GM12878 (cell line): Measurements from ENCODE around the gene COQ2. TPM values are rescaled to one million over a fixed set of nuclear protein-coding genes. Genes with fewer than 3 reads are reported as not detected.
A peak's percentile ranks its signal among the peaks of the same experiment; 100 is the strongest.

Source experiments
- ATF7 ChIP-seq: fragments of 450-650 bp; IDR thresholded peaks from 2 replicates; pipeline ENCODE4 v1.6.1; 2016; ENCODE audit warnings: low read depth, mild to moderate bottlenecking
- BHLHE40 ChIP-seq, 2 experiments: fragments of 450-650 bp in 1 of 2; IDR thresholded peaks; 2 replicates each; pipeline ENCODE4 v1.6.1; 2011 to 2017; ENCODE audit warnings: low read depth in 2 of 2, borderline replicate concordance in 1 of 2, improper control_type of control experiment in 1 of 2, low read length in 1 of 2, mild to moderate bottlenecking in 1 of 2
- BMI1 ChIP-seq: fragments of 450-650 bp; IDR thresholded peaks from 2 replicates; pipeline ENCODE4 v1.6.1; 2016; ENCODE audit warnings: mild to moderate bottlenecking, moderate library complexity, borderline replicate concordance
- CEBPZ ChIP-seq: fragments of 150-350 bp; IDR thresholded peaks from 2 replicates; pipeline ENCODE4 v1.6.1; 2016; ENCODE audit warnings: low read depth, low read length
- CREM ChIP-seq: IDR thresholded peaks from 2 replicates; pipeline ENCODE4 v1.6.1; 2014; ENCODE audit warnings: antibody characterized with exemption, low read depth
- DPF2 ChIP-seq: fragments of 450-650 bp; IDR thresholded peaks from 2 replicates; pipeline ENCODE4 v1.6.1; 2017; ENCODE audit warnings: mild to moderate bottlenecking
- ESRRA ChIP-seq: IDR thresholded peaks from 2 replicates; pipeline ENCODE4 v1.6.1; 2012; ENCODE audit warnings: mild to moderate bottlenecking, low read length, improper control_type of control experiment
- MEF2A ChIP-seq: IDR thresholded peaks from 2 replicates; pipeline ENCODE4 v1.6.1; 2011; ENCODE audit warnings: low read depth, mild to moderate bottlenecking, low read length, moderate library complexity; ENCODE audit not compliant: insufficient read depth
- NFYA ChIP-seq: IDR thresholded peaks from 2 replicates; pipeline ENCODE4 v1.6.1; 2011; ENCODE audit warnings: low read depth, mild to moderate bottlenecking, low read length, improper control_type of control experiment, borderline replicate concordance
- NRF1 ChIP-seq: conservative IDR thresholded peaks from 2 replicates; pipeline ENCODE4 v1.6.1; 2011; ENCODE audit warnings: mild to moderate bottlenecking, low read depth, low read length, improper control_type of control experiment
- PML ChIP-seq: IDR thresholded peaks from 2 replicates; pipeline ENCODE4 v1.6.1; 2012; ENCODE audit warnings: low read length, inconsistent platforms
- POU2F2 ChIP-seq: IDR thresholded peaks from 3 replicates; pipeline ENCODE4 v1.6.1; 2011; ENCODE audit warnings: low read depth, mild to moderate bottlenecking, low read length, borderline replicate concordance
- RB1 ChIP-seq: fragments of 450-650 bp; formaldehyde crosslinking; IDR thresholded peaks from 2 replicates; pipeline ENCODE4 v1.6.1; 2017; ENCODE audit warnings: mild to moderate bottlenecking, borderline replicate concordance
- SMARCA5 ChIP-seq: fragments of 450-650 bp; IDR thresholded peaks from 2 replicates; pipeline ENCODE4 v1.6.1; 2017; ENCODE audit warnings: mild to moderate bottlenecking
- SREBF1 ChIP-seq: IDR thresholded peaks from 2 replicates; pipeline ENCODE4 v1.6.1; 2012; ENCODE audit warnings: mild to moderate bottlenecking, low read length
- SRF ChIP-seq, 2 experiments: IDR thresholded peaks; 2 replicates each; pipeline ENCODE4 v1.6.1; 2011; ENCODE audit warnings: low read depth in 2 of 2, low read length in 2 of 2, mild to moderate bottlenecking in 1 of 2, moderate library complexity in 1 of 2
- ZNF24 ChIP-seq: fragments of 450-650 bp; IDR thresholded peaks from 2 replicates; pipeline ENCODE4 v1.6.1; 2017; ENCODE audit warnings: antibody characterized with exemption, mild to moderate bottlenecking
- ZNF592 ChIP-seq: fragments of 450-650 bp; IDR thresholded peaks from 2 replicates; pipeline ENCODE4 v1.6.1; 2017; ENCODE audit warnings: mild to moderate bottlenecking, moderate library complexity
- polyA plus RNA-seq, 11 experiments: library from polyadenylated mRNA; depleted of rRNA in 4 of 11; unstranded in 6 of 11; stranded (reverse) in 5 of 11; fragments of >200 nt; fragmentation: Nextera tagmentation in 4 of 11; fragmentation: Illumina TruSeq in 1 of 11; extraction: Ambion mirVana in 4 of 11; extraction: Trizol in 1 of 11; gene quantifications; 1 replicate in 1 of 11; 2 replicates in 10 of 11; pipeline versions ENCODE4 v1.2.1 to v1.2.3, GENCODE V29; 2011 to 2016; ENCODE audit warnings: inconsistent platforms in 2 of 11, missing spikeins in 2 of 11, low read depth in 1 of 11
- total RNA-seq, 4 experiments: library from RNA; depleted of rRNA in 3 of 4; stranded (reverse); fragments of >200 nt in 3 of 4; fragmentation: Illumina TruSeq in 1 of 4; extraction: Trizol in 1 of 4; gene quantifications; 2 replicates each; pipeline versions ENCODE4 v1.2.1 to v1.2.3, GENCODE V29; 2013 to 2021
- TF ChIP-seq, protein P1 (sequence below): fragments of 450-650 bp; IDR thresholded peaks from 2 replicates; pipeline ENCODE4 v1.6.1; 2018; ENCODE audit warnings: mild to moderate bottlenecking, low read depth, moderate library complexity; ENCODE audit not compliant: partially characterized antibody
- TF ChIP-seq, protein P2 (sequence below): fragments of 150-350 bp; IDR thresholded peaks from 2 replicates; pipeline ENCODE4 v1.6.1; 2014; ENCODE audit warnings: mild to moderate bottlenecking, low read depth, low read length

The COQ2 gene
- total and polyA plus RNA-seq, 10 of the 15 experiments (the other 5 are each of a cell fraction or from before 2014, with no cell fraction given) = 5.0 to 46.7 (median 19.1) TPM

DNA sequence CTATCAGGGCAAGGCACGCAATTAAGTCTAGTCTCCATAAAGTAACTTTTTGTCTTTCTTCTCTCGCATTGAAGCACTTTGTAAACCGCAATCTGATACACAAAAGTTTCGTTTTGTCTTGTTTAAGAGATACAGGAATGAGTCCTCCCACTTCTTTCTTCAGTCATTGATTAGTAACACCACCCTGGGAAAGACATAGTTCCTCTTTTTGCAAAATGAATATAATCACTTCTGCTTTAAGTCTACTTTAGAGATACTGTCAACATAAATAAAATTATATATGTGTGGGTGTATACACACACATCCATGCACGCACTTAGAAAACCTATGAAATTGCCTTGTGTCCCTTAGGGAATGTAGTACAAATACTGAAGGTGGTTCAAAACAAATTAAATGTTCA lies 11.7 kb downstream of the COQ2 start (continued):
- TF ChIP-seq CEBPZ (no peak), POU2F2 (peak; percentile 64; the same call in 2 of the 3 replicates), MEF2A (peak; percentile 74), ESRRA (no peak), SREBF1 (no peak), ATF7 (peak; percentile 91), PML (peak; percentile 45; the same call in 1 of the 2 replicates), NRF1 (no peak), CREM (peak; percentile 81), SRF (IDR thresholded peaks at IDR 0.05; ENCODE audit: low read depth in 2 of 2, low read length in 2 of 2) (0 out of 4 replicates have a peak, but pooled peaks of 1 of the 2 experiments have one; percentile 31), RB1 (no peak), BMI1 (peak; percentile 91), ZNF24 (no peak; the same call in none of the 2 replicates), DPF2 (peak; percentile 98), BHLHE40 (IDR thresholded peaks at IDR 0.05; ENCODE audit: borderline replicate concordance in 1 of 2, low read depth in 2 of 2, low read length in 1 of 2) (peak; percentile 59 to 66; a peak in 3 of 4 replicates), NFYA (no peak), ZNF592 (no peak), SMARCA5 (no peak)
- TF ChIP-seq, protein P1, sequence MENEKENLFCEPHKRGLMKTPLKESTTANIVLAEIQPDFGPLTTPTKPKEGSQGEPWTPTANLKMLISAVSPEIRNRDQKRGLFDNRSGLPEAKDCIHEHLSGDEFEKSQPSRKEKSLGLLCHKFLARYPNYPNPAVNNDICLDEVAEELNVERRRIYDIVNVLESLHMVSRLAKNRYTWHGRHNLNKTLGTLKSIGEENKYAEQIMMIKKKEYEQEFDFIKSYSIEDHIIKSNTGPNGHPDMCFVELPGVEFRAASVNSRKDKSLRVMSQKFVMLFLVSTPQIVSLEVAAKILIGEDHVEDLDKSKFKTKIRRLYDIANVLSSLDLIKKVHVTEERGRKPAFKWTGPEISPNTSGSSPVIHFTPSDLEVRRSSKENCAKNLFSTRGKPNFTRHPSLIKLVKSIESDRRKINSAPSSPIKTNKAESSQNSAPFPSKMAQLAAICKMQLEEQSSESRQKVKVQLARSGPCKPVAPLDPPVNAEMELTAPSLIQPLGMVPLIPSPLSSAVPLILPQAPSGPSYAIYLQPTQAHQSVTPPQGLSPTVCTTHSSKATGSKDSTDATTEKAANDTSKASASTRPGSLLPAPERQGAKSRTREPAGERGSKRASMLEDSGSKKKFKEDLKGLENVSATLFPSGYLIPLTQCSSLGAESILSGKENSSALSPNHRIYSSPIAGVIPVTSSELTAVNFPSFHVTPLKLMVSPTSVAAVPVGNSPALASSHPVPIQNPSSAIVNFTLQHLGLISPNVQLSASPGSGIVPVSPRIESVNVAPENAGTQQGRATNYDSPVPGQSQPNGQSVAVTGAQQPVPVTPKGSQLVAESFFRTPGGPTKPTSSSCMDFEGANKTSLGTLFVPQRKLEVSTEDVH = peak; percentile 61
- TF ChIP-seq, protein P2, sequence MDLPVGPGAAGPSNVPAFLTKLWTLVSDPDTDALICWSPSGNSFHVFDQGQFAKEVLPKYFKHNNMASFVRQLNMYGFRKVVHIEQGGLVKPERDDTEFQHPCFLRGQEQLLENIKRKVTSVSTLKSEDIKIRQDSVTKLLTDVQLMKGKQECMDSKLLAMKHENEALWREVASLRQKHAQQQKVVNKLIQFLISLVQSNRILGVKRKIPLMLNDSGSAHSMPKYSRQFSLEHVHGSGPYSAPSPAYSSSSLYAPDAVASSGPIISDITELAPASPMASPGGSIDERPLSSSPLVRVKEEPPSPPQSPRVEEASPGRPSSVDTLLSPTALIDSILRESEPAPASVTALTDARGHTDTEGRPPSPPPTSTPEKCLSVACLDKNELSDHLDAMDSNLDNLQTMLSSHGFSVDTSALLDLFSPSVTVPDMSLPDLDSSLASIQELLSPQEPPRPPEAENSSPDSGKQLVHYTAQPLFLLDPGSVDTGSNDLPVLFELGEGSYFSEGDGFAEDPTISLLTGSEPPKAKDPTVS = no peak
